IMR-90 (cell line): ENCODE data around the gene ADAMTS17. TPM values are rescaled to one million over a fixed set of nuclear protein-coding genes. Genes with fewer than 3 reads are reported as not detected.

Source experiments
- ATAC-seq: fragments of 200-7000 bp; cut with Tn5 transposase; 2 replicates; pipeline ENCODE4 v1.9.1; 2020; ENCODE audit warnings: low read depth, mild to moderate bottlenecking, moderate library complexity
- BruUV-seq: library from RNA; stranded (reverse); fragments of 400-500 nt; replicated peaks from 2 replicates; lab custom pipeline; 2021; lab: Mats Ljungman, UMichigan
- CTCF ChIA-PET: fragments of 300-600 bp; formaldehyde crosslinking; extraction: SDS; loops from one replicate; lab custom pipeline; 2021; ENCODE audit warnings: antibody characterized with exemption; lab: Yijun Ruan, JAX
- POLR2A ChIA-PET: fragments of 300-600 bp; sonication (Branson Sonifier 250); formaldehyde crosslinking; loops from one replicate; lab custom pipeline; 2022; ENCODE audit warnings: antibody characterized with exemption; ENCODE audit not compliant: unreplicated experiment; lab: Charles Lee
- DNase-seq: peaks from one replicate; pipeline ENCODE4 v3.0.0; 2013
- H2AFZ ChIP-seq: replicated peaks from 2 replicates; pipeline ENCODE3; 2013; ENCODE audit warnings: low read length, mild to moderate bottlenecking; ENCODE audit not compliant: poor library complexity
- H2AK5ac ChIP-seq: 2 replicates; pipeline ENCODE4 v1.6.1; 2013; ENCODE audit warnings: low read depth, low read length, inconsistent platforms
- H2AK9ac ChIP-seq: replicated peaks from 2 replicates; pipeline ENCODE3; 2013; ENCODE audit warnings: mild to moderate bottlenecking, low read depth, low read length, moderate library complexity; ENCODE audit not compliant: poor library complexity
- H2BK120ac ChIP-seq: 2 replicates; pipeline ENCODE4 v1.6.1; 2013; ENCODE audit warnings: low read depth, low read length, inconsistent platforms
- H2BK15ac ChIP-seq: 3 replicates; pipeline ENCODE4 v1.6.1; 2013; ENCODE audit warnings: low read depth, low read length, inconsistent platforms
- H2BK20ac ChIP-seq: 2 replicates; pipeline ENCODE4 v1.6.1; 2013; ENCODE audit warnings: low read depth, mild to moderate bottlenecking, inconsistent platforms, low read length, moderate library complexity
- H2BK5ac ChIP-seq: 2 replicates; pipeline ENCODE4 v1.6.1; 2013; ENCODE audit warnings: mild to moderate bottlenecking, low read depth, low read length, inconsistent platforms; ENCODE audit not compliant: poor library complexity, severe bottlenecking
- H3K14ac ChIP-seq: replicated peaks from 2 replicates; pipeline ENCODE4 v1.6.1; 2013; ENCODE audit warnings: low read depth, low read length, inconsistent platforms
- H3K18ac ChIP-seq: 2 replicates; pipeline ENCODE4 v1.6.1; 2013; ENCODE audit warnings: low read depth, low read length, control low read depth
- H3K23ac ChIP-seq: 2 replicates; pipeline ENCODE4 v1.6.1; 2013; ENCODE audit warnings: low read depth, low read length, inconsistent platforms
- H3K27ac ChIP-seq: 2 replicates; pipeline ENCODE4 v1.5.1; 2013; ENCODE audit warnings: mild to moderate bottlenecking, control low read depth, low read length; ENCODE audit not compliant: insufficient read depth
- H3K27me3 ChIP-seq: 2 replicates; pipeline ENCODE4 v1.6.1; 2013; ENCODE audit warnings: low read length; ENCODE audit not compliant: control insufficient read depth, insufficient read depth
- H3K36me3 ChIP-seq: 2 replicates; pipeline ENCODE4 v1.6.1; 2013; ENCODE audit warnings: low read length, mixed read lengths; ENCODE audit not compliant: control insufficient read depth, insufficient read depth
- H3K4ac ChIP-seq: 2 replicates; pipeline ENCODE4 v1.6.1; 2013; ENCODE audit warnings: low read depth, low read length, inconsistent platforms
- H3K4me1 ChIP-seq: 2 replicates; pipeline ENCODE4 v1.6.1; 2013; ENCODE audit warnings: low read length, mixed read lengths; ENCODE audit not compliant: control insufficient read depth, insufficient read depth
- H3K4me2 ChIP-seq: 2 replicates; pipeline ENCODE4 v1.6.1; 2013; ENCODE audit warnings: low read depth, mild to moderate bottlenecking, control low read depth, low read length, moderate library complexity
- H3K4me3 ChIP-seq: 2 replicates; pipeline ENCODE4 v1.5.1; 2013; ENCODE audit warnings: low read depth, mild to moderate bottlenecking, control low read depth, low read length, moderate library complexity; ENCODE audit not compliant: insufficient read depth
- H3K56ac ChIP-seq: 2 replicates; pipeline ENCODE4 v1.6.1; 2013; ENCODE audit warnings: low read length, inconsistent platforms; ENCODE audit not compliant: insufficient read depth; ENCODE audit errors: extremely low read depth
- H3K79me1 ChIP-seq, 2 experiments: 2 replicates each; pipeline ENCODE4 v1.6.1; 2013; ENCODE audit warnings: low read length in 2 of 2, inconsistent platforms in 1 of 2, low read depth in 1 of 2
- H3K9ac ChIP-seq: 2 replicates; pipeline ENCODE4 v1.6.1; 2013; ENCODE audit warnings: low read depth, low read length, control low read depth
- H3K9me1 ChIP-seq: 2 replicates; pipeline ENCODE4 v1.6.1; 2013; ENCODE audit warnings: low read length, inconsistent platforms; ENCODE audit not compliant: insufficient read depth
- H3K9me3 ChIP-seq: 2 replicates; pipeline ENCODE4 v1.6.1; 2013; ENCODE audit warnings: low read length; ENCODE audit not compliant: control insufficient read depth, insufficient read depth
- H4K20me1 ChIP-seq: 2 replicates; pipeline ENCODE4 v1.6.1; 2013; ENCODE audit warnings: low read length, inconsistent platforms; ENCODE audit not compliant: insufficient read depth
- H4K5ac ChIP-seq: 2 replicates; pipeline ENCODE4 v1.6.1; 2013; ENCODE audit warnings: mild to moderate bottlenecking, low read depth, low read length, control low read depth
- H4K8ac ChIP-seq, 2 experiments: 2 replicates each; pipeline ENCODE4 v1.6.1; 2013; ENCODE audit warnings: low read depth in 2 of 2, low read length in 2 of 2, control low read depth in 1 of 2, inconsistent platforms in 1 of 2
- H4K91ac ChIP-seq: 2 replicates; pipeline ENCODE4 v1.6.1; 2013; ENCODE audit warnings: low read depth, low read length, inconsistent platforms; ENCODE audit not compliant: insufficient read depth
- BHLHE40 ChIP-seq: fragments of 150-350 bp; IDR thresholded peaks from 2 replicates; pipeline ENCODE4 v1.6.1; 2016; ENCODE audit warnings: mild to moderate bottlenecking, low read depth, low read length
- CEBPB ChIP-seq: IDR thresholded peaks from 2 replicates; pipeline ENCODE4 v1.6.1; 2012; ENCODE audit warnings: low read depth, low read length, improper control_type of control experiment
- CHD1 ChIP-seq: IDR thresholded peaks from 2 replicates; pipeline ENCODE4 v1.6.1; 2012; ENCODE audit warnings: low read depth, low read length, improper control_type of control experiment
- FOS ChIP-seq: fragments of 150-350 bp; IDR thresholded peaks from 2 replicates; pipeline ENCODE4 v1.6.1; 2016; ENCODE audit warnings: low read depth, low read length
- MAFK ChIP-seq: IDR thresholded peaks from 2 replicates; pipeline ENCODE4 v1.6.1; 2012; ENCODE audit warnings: low read depth, low read length, improper control_type of control experiment
- MAZ ChIP-seq: IDR thresholded peaks from 2 replicates; pipeline ENCODE4 v1.6.1; 2012; ENCODE audit warnings: low read depth, mild to moderate bottlenecking, low read length, improper control_type of control experiment, moderate library complexity, borderline replicate concordance
- MXI1 ChIP-seq: IDR thresholded peaks from 2 replicates; pipeline ENCODE4 v1.6.1; 2012; ENCODE audit warnings: low read depth, mild to moderate bottlenecking, low read length, moderate library complexity, borderline replicate concordance
- NFE2L2 ChIP-seq: fragments of 150-350 bp; IDR thresholded peaks from 2 replicates; pipeline ENCODE4 v1.6.1; 2016; ENCODE audit warnings: low read depth, mild to moderate bottlenecking, low read length
- POLR2A ChIP-seq: IDR thresholded peaks from 2 replicates; pipeline ENCODE4 v1.6.1; 2012; ENCODE audit warnings: mild to moderate bottlenecking, low read depth, low read length
- RAD21 ChIP-seq: IDR thresholded peaks from 2 replicates; pipeline ENCODE4 v1.6.1; 2012; ENCODE audit warnings: low read length, improper control_type of control experiment
- RCOR1 ChIP-seq: IDR thresholded peaks from 2 replicates; pipeline ENCODE4 v1.6.1; 2012; ENCODE audit warnings: mild to moderate bottlenecking, low read length, improper control_type of control experiment; ENCODE audit not compliant: insufficient replicate concordance
- RFX5 ChIP-seq: IDR thresholded peaks from 2 replicates; pipeline ENCODE4 v1.8.0; 2012; ENCODE audit warnings: low read depth, mild to moderate bottlenecking, low read length, moderate library complexity
- SMC3 ChIP-seq: fragments of 150-350 bp; IDR thresholded peaks from 2 replicates; pipeline ENCODE4 v1.6.1; 2016; ENCODE audit warnings: low read depth, mild to moderate bottlenecking, antibody characterized with exemption, low read length, moderate library complexity
- WGBS, 2 experiments: methylation state at CpG; one replicate each; pipeline versions ENCODE4 v1.1.5 to v1.1.7; 2013; ENCODE audit warnings: missing lambda C conversion rate in 2 of 2; ENCODE audit not compliant: insufficient read length in 1 of 2; ENCODE audit errors: extremely low coverage in 2 of 2; 5-methylcytosine and 5-hydroxymethylcytosine counted together
- dilution Hi-C: fragments of 300-500 bp; cut with HindIII; formaldehyde crosslinking; loops from one replicate; pipeline ENCODE4 v1.14.3; 2018; ENCODE audit warnings: low sequenced_read_pairs; ENCODE audit not compliant: unreplicated experiment
- in situ Hi-C: fragments of 300-500 bp; cut with MboI; formaldehyde crosslinking; loops from 3 replicates; pipeline ENCODE4 v1.14.3; 2019; ENCODE audit warnings: low sequenced_read_pairs, inconsistent platforms, mixed read lengths
- intact Hi-C: fragments of 100-400 bp; cut with micrococcal nuclease; formaldehyde crosslinking; loops from 2 replicates; pipeline ENCODE4 v1.10.0; 2022
- polyA plus RNA-seq, 3 experiments: library from polyadenylated mRNA; depleted of rRNA; stranded (reverse); fragments of >200 nt; gene quantifications; 2 replicates each; pipeline ENCODE4 v1.2.3, GENCODE V29; 2012; ENCODE audit warnings: low replicate concordance in 1 of 3
- total RNA-seq: library from RNA; depleted of rRNA; stranded (reverse); fragments of >200 nt; gene quantifications from 2 replicates; pipeline ENCODE4 v1.2.3, GENCODE V29; 2012
- TF ChIP-seq, protein P1 (sequence below): conservative IDR thresholded peaks from 2 replicates; pipeline ENCODE4 v1.5.1; 2012; ENCODE audit warnings: mild to moderate bottlenecking, low read depth, low read length, improper control_type of control experiment
- TF ChIP-seq, protein P2 (sequence below): fragments of 150-350 bp; IDR thresholded peaks from 2 replicates; pipeline ENCODE4 v1.6.1; 2017; ENCODE audit warnings: mild to moderate bottlenecking, antibody characterized with exemption, low read length, low read depth
- TF ChIP-seq, protein P3 (sequence below): fragments of 150-350 bp; IDR thresholded peaks from 2 replicates; pipeline ENCODE4 v1.6.1; 2016; ENCODE audit warnings: low read depth, mild to moderate bottlenecking, low read length, moderate library complexity, borderline replicate concordance

Gene ADAMTS17
- total and polyA plus RNA-seq, 2 of the 4 experiments (the other 2 are of a cell fraction), result 0.03 TPM; not detected in 1

DNA sequence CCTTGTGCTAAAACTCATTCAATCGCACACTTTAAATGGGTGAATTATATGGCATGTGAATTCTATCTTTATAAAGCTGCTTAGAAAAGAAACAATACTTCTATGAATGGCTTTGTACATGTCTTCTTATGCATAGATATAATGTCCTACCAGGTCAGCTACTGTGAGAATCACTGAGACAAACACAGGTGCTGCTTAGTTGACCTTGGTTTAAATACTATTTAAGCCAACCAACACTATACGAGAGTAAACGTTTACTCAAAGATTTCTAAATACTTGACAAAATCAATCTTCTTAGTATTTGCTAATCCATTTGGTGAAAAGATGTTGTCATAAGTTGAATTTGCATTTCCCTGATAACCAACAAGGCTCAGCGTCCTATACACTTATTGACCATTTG is 260.3 kb downstream of the ADAMTS17 start:
- POLR2A ChIA-PET, result no interaction called here

More for the DNA sequence above, 260.3 kb downstream of the ADAMTS17 start:
- Histone ChIP-seq H2BK20ac (no peak overlapping the region), H2BK5ac (no peak overlapping the region), H3K79me1 (no peaks in the 10 kb centered on the region), H3K9me3 (no peaks in the 10 kb centered on the region), H2AK5ac (no peak overlapping the region), H3K4ac (no peak overlapping the region), H4K20me1 (no peaks in the 10 kb centered on the region), H3K14ac (no peak overlapping the region), H3K27ac (no peak overlapping the region), H2AFZ (no peak overlapping the region), H3K9me1 (no peaks in the 10 kb centered on the region), H3K4me1 (no peaks in the 10 kb centered on the region), H3K23ac (no peak overlapping the region), H3K27me3 (no peaks in the 10 kb centered on the region), H3K18ac (no peak overlapping the region), H2BK120ac (no peak overlapping the region), H4K5ac (no peak overlapping the region), H3K56ac (no peak overlapping the region), H2AK9ac (no peak overlapping the region), H3K36me3 (no peaks in the 10 kb centered on the region), H3K9ac (no peak overlapping the region), H3K4me3 (no peak overlapping the region), H4K8ac (no peak overlapping the region), H3K4me2 (no peak overlapping the region), H4K91ac (no peak overlapping the region), H2BK15ac (no peak overlapping the region)
- BruUV-seq, result no TSS peak
- WGBS, 2 experiments, result no CpG with 5 or more reads among the region's 4 CpGs
- ATAC-seq (no peak), DNase-seq (no peak)
- in situ Hi-C loops (no loop called here), intact Hi-C loops (no loop called here), dilution Hi-C loops (no loop called here)
- TF ChIP-seq, protein P1, sequence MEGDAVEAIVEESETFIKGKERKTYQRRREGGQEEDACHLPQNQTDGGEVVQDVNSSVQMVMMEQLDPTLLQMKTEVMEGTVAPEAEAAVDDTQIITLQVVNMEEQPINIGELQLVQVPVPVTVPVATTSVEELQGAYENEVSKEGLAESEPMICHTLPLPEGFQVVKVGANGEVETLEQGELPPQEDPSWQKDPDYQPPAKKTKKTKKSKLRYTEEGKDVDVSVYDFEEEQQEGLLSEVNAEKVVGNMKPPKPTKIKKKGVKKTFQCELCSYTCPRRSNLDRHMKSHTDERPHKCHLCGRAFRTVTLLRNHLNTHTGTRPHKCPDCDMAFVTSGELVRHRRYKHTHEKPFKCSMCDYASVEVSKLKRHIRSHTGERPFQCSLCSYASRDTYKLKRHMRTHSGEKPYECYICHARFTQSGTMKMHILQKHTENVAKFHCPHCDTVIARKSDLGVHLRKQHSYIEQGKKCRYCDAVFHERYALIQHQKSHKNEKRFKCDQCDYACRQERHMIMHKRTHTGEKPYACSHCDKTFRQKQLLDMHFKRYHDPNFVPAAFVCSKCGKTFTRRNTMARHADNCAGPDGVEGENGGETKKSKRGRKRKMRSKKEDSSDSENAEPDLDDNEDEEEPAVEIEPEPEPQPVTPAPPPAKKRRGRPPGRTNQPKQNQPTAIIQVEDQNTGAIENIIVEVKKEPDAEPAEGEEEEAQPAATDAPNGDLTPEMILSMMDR, result no peak
- no peak for TF ChIP-seq NFE2L2
- TF ChIP-seq MXI1, result no peak
- TF ChIP-seq FOS, result no peak
- TF ChIP-seq RFX5, result no peak
- TF ChIP-seq CHD1, result no peak
- TF ChIP-seq POLR2A, result no peak
- no peak for TF ChIP-seq RAD21
- no peak for TF ChIP-seq BHLHE40
- TF ChIP-seq, protein P2, sequence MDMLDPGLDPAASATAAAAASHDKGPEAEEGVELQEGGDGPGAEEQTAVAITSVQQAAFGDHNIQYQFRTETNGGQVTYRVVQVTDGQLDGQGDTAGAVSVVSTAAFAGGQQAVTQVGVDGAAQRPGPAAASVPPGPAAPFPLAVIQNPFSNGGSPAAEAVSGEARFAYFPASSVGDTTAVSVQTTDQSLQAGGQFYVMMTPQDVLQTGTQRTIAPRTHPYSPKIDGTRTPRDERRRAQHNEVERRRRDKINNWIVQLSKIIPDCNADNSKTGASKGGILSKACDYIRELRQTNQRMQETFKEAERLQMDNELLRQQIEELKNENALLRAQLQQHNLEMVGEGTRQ, result no peak
- TF ChIP-seq, protein P3, sequence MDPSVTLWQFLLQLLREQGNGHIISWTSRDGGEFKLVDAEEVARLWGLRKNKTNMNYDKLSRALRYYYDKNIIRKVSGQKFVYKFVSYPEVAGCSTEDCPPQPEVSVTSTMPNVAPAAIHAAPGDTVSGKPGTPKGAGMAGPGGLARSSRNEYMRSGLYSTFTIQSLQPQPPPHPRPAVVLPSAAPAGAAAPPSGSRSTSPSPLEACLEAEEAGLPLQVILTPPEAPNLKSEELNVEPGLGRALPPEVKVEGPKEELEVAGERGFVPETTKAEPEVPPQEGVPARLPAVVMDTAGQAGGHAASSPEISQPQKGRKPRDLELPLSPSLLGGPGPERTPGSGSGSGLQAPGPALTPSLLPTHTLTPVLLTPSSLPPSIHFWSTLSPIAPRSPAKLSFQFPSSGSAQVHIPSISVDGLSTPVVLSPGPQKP, result no peak
- no peak for TF ChIP-seq MAZ
- TF ChIP-seq RCOR1, result no peak
- TF ChIP-seq SMC3, result no peak
- no peak for TF ChIP-seq MAFK
- no peak for TF ChIP-seq CEBPB
- CTCF ChIA-PET, result no interaction called here
